ENCODE results near the gene GLT6D1. TPM values are rescaled to one million over a fixed set of nuclear protein-coding genes. Genes with fewer than 3 reads are reported as not detected.

The GLT6D1 gene
- total and polyA plus RNA-seq, 2 of the 8 experiments (the other 6 are each of a cell fraction or from before 2014, with no cell fraction given): 1.3 to 2.1 TPM

GRCh38 chr9:135663857-135664256, 24.5 kb upstream of the GLT6D1 start (continued):
- no peak for TF ChIP-seq BCL11A (IDR thresholded peaks at IDR 0.05; ENCODE audit: low read depth in 2 of 2, low read length in 2 of 2)
- no peak for TF ChIP-seq TAF1 (IDR thresholded peaks at IDR 0.05; ENCODE audit: low read depth, low read length)
- no peak for TF ChIP-seq RAD21 (IDR thresholded peaks at IDR 0.05 in 1 of 2, conservative IDR thresholded peaks at IDR 0.05 in 1 of 2; ENCODE audit: low read depth in 2 of 2, low read length in 2 of 2)
- no peak for TF ChIP-seq EZH2 (IDR thresholded peaks at IDR 0.05; ENCODE audit: low read depth, low read length, severe bottlenecking)

All from H1 (cell line).